Measurements from ENCODE around the gene AQP9.
"Not testable (repeated sequence)": the region's sequence is repeated elsewhere in the genome, so short reads cannot be mapped to it uniquely, and the experiment has no call there.

Gene AQP9, protein sequence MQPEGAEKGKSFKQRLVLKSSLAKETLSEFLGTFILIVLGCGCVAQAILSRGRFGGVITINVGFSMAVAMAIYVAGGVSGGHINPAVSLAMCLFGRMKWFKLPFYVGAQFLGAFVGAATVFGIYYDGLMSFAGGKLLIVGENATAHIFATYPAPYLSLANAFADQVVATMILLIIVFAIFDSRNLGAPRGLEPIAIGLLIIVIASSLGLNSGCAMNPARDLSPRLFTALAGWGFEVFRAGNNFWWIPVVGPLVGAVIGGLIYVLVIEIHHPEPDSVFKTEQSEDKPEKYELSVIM

DNA sequence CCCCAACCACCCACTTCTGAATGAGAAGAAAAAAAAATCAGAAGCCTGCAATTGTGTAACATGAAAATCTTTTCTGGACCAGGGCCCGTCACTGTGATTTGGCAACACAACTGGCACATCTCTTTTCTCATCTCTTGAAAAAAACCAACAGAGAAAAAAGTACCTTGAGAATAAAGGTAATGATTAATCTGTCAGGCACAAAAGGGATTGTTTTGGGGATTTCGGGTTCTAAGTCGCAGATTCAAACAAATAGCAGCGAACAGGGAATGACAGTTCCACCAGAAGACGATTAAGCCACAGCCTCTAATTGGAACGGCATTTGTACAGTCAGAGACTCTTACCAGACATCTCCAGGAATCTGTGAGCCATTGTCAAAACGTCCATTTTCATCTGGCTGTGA is at the start of gene AQP9:
Gene AQP9, plus strand, starts transcription at position 276 of the 400 bp plus-strand sequence. CDS start 185 bp downstream, outside the sequence.
- DNase-seq, result no peak

GRCh38 chr15:58095415-58095814 is 42.8 kb upstream of the AQP9 start:
- no peak for DNase-seq

DNA sequence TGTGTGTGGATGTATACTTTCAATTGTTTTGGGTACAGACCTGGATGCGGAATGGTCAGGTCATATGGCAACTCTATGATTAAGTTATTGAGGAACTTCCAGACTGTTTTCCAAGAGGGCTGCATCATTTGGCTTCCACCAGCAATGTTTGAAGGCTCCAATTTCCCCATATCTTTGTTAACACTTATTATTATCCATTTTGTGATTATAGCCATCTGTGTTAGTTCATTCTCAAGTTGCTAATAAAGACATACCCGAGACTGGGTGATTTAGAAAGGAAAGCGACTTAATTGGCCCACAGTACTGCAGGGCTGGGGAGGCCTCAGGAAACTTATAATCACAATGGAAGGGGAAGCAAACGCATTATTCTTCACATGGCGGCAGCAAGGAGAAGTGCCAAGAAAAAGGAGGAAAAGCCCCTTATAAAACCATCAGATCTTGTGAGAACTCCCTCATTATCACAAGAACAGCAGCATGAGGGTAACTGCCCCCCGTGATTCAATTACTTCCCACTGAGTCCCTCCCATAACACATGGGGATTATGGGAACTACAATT is 41.6 kb upstream of the AQP9 start:
- DNase-seq, result no peak

- DNase-seq, result no peak
Measured at GRCh38 chr15:58103482-58103881, 34.7 kb upstream of the AQP9 start.

- DNase-seq, result no peak
Measured at GRCh38 chr15:58108117-58108516, 30.1 kb upstream of the AQP9 start.

- DNase-seq, result no peak
Measured at GRCh38 chr15:58109419-58109818, 28.8 kb upstream of the AQP9 start.

GRCh38 chr15:58110999-58111717 is 27.0 kb upstream of the AQP9 start:
- DNase-seq, result no peak

GRCh38 chr15:58111718-58112104 is 26.5 kb upstream of the AQP9 start:
- no peak for DNase-seq

- DNase-seq, result not testable (repeated sequence)
Measured at GRCh38 chr15:58113358-58113757, 24.8 kb upstream of the AQP9 start.

DNA sequence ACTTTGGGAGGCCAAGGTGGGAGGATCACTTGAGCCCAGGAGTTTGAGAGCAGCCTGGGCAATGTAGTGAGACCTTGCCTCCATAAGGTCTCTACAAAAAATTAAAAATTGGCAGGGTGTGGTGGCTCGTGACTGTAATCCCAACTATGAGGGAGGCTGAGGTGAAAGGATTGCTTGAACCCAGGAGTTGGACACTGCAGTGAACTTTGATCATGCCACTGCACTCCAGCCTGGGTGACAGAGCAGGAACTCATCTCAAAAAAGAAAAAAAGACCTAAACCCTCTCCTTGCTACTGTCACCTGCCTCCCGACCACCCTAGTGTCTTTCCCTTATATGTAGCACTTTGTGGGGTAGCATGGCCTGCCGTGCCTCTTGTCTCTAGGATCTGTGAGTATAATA is 23.8 kb upstream of the AQP9 start:
- DNase-seq, result no peak

DNA sequence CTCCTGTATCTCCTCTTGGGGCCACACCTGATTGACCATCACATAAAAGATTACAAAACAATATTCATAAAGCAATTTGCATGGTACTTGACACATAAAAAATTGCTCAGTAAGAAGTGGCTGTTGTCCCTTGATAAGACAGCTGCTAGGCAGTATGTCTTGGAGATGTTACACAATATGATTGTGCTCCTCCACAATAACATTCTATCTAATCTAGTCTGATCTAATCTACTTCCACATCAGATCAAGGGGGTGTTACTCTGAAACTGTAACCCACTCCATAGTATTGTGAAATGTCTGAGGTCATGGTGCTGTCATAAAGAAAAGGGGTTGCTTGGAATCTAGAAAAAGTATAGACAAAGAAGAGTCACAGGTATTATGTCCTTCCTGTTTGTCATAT is 23.4 kb upstream of the AQP9 start:
- DNase-seq, result no peak

DNA sequence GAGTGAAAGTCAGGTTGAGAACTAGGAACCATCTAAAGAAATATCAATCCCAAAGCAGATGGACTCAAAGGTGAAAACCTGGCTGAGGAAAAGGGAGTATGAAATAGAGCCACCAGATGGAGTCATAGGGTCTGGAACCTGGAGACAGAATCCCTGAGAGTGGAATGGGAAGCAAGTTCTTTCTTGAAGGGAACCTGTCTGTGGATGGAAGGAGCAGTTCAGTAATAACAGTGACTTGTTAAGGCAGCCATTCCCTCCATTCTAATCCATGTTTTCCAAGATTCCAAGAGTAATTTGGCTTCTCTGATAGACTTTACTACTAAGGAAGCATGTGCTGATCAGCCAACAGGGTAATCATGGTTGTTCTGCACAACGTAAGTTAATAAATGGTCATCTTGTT is 22.5 kb upstream of the AQP9 start:
- no peak for DNase-seq

- no peak for DNase-seq
Measured at GRCh38 chr15:58117619-58118018, 20.6 kb upstream of the AQP9 start.

DNA sequence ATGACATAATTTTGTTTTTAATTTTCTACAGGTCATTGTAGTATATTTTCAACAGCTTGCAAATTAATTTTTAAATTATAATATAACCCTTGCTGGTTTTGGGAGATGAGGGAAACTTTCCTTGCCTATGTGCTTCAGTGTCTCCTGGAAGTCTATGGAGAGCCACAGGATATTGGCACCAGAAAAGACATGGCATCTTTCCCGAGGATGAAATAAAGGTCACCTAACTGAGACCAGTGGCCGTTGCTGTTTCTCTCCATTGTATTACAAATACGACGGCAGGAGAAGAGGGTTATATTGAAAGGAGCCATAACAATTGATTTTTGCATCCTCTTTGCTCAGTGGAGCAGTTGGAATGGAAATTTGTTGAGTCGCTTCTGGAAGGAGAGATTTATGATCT is 19.9 kb upstream of the AQP9 start:
- DNase-seq, result no peak

DNA sequence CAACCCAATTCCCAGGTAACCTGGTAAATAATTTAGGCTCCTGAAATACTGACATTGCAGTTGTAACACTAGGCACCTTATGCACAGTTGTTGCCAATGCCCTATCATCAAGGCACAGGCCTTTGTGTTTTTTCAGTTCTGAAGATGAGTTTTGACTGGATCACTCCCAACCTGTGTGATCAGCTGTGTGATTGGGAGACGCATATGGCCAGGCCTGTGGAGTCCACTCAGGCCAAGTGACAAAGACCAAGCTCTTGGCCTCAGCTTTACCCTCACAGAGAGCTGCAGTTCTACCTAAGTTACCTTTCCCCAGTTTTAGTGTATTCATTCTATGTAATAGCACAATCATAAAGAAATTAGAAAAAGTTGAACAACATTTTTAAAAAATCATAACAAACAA is 19.2 kb upstream of the AQP9 start:
- DNase-seq, result no peak

GRCh38 chr15:58124585-58124984 is 13.6 kb upstream of the AQP9 start:
- DNase-seq, result no peak

DNA sequence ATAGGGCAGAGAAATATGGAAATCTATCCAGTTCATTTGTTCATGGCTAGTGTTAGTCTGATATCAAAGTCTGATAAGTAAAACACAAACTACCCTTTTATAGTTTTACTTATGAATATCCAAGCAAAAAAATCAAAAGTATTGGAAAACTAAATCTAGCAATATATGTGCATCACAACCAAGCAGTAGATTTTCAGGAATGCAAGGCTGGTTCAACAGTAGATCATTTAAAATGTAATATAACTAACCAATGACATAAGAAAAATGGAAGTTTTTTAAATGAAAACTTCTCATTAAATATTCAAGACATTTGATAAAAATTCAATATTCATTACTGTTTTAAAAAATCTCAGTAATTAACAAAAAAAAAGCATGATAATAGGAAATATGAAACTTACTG is 12.8 kb upstream of the AQP9 start:
- DNase-seq, result no peak

DNA sequence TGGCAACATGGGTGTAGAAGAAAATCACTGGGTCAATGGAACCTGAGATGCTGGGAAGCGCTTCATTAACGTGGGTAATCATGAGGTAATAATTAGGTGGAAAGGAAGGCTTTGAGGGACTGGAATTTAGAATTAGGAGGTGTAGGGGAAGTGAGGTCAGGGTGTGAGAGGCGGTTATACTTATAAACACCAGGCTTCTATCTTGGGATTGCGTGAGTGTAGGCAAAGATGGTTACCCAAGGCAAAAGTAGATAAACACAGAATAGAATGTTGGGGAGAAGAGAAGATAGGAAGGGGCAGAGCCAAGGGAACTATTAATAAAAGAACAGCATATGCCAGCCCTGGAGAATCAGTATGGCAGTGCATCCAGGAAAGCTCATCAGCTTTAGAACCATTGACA is 3.3 kb upstream of the AQP9 start:
- no peak for DNase-seq

DNA sequence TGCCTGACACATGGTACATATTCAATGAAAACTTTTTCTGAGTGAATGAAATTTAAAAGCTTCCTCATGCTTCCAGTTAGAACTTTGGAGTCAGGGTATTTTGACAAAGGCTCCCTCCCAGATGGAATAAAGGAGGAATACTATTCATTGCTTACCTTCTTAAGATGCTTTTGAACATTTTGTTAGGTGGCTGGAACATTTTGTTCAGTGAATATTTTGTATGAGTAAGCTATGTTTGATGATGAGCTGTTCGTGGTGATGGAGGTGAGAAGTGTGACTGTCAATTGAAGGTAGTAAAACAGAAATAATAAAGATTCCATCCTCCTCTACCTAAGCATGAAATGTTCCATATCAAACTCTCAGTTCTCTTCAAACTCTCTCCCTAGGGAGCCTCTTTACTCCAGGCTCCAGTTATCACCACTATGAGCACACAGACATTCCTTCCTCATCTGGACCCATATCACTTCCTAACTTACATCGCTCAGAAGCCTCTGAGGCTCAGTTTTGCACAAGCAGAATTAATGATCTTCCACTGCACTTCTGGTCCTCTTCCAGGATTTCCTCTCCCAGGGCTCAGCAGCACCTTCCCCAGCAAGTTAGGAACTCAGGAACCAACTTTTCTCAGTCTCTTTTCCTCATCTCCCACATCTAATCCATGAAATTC is 2.5 kb upstream of the AQP9 start:
- DNase-seq, result no peak

GRCh38 chr15:58136731-58137130 is 1.4 kb upstream of the AQP9 start:
- no peak for DNase-seq

DNA sequence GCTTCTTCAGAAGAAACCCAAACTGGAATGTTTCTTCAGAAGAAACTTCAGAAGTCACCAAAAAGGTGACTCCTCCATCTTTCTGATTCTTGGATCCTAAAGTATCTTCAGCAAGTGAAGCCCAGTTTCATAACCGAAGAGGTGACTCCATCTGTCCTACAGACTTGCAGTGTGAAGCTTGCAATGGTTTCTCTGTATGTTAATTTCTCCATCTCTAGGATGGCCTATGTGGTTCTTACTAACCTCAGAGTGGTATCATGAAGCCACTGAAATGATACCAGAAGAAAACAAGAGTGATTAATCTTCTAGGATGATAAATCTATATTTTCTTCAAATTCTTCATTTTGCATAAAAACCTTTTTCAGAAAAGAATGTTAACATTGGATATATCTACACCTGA is 495 bp upstream of the AQP9 start:
- no peak for DNase-seq

DNA sequence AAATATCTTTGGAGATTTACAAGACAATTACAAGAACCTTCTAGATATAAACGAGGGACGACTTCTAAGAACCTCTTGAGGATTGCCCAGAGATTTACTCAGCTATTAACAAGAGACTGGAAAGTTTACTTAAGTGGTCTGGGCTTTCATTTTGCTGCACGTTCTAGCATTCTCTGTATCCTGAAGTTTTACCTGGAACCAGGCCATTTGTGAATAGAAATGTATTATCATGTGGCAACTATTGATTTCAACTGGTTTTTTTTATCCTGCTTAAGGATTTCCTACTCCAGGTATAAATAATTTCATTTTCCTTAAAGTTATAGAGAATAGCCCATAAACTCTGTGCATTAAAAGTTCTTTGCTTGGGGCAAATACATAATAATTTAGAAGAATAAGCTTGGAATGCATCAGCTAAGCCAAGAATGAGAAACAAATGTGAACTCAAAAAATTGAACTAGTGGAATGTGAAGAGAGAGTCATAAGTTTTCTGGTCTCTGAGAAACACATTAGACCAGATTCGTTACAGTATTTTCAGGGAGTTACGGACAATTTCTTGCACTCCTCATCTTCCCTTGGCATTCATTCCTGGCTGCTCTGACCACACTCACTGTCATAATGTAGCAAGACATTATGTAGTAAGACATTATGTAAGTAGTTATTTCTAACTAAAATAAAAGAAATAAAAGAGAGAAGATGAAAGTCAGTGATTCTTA is 1.3 kb downstream of the AQP9 start:
- DNase-seq, result no peak

GRCh38 chr15:58139989-58140522 is 1.9 kb downstream of the AQP9 start:
- no peak for DNase-seq
